HepG2 (cell line): ENCODE measurements around the gene EPB41L2. TPM values are rescaled to one million over a fixed set of nuclear protein-coding genes. Genes with fewer than 3 reads are reported as not detected.

Experiments used
- AFF4 ChIP-seq: sonication (generic); formaldehyde crosslinking; IDR thresholded peaks from 2 replicates; pipeline ENCODE4 v1.4.0; 2020; ENCODE audit warnings: missing genetic modification reagents
- GFI1 ChIP-seq: sonication (generic); formaldehyde crosslinking; IDR thresholded peaks from 2 replicates; pipeline ENCODE4 v1.5.0; 2020; ENCODE audit warnings: missing genetic modification reagents, mild to moderate bottlenecking, borderline replicate concordance
- HDAC6 ChIP-seq: fragments of 200-600 bp; sonication (generic); IDR thresholded peaks from 2 replicates; pipeline ENCODE4 v1.7.0; 2017; ENCODE audit warnings: mild to moderate bottlenecking, antibody characterized with exemption, low read length, low read depth
- KIAA2018 ChIP-seq: sonication (generic); formaldehyde crosslinking; IDR thresholded peaks from 2 replicates; pipeline ENCODE4 v1.5.0; 2020; ENCODE audit warnings: mild to moderate bottlenecking, missing genetic modification reagents, borderline replicate concordance
- MYC ChIP-seq: sonication (generic); formaldehyde crosslinking; IDR thresholded peaks from 2 replicates; pipeline ENCODE4 v1.9.0; 2021; ENCODE audit warnings: missing genetic modification reagents, borderline replicate concordance
- NFIC ChIP-seq: IDR thresholded peaks from 2 replicates; pipeline ENCODE4 v1.6.1; 2012; ENCODE audit warnings: mild to moderate bottlenecking, low read length, inconsistent platforms
- NONO ChIP-seq, 2 experiments: fragments of 450-650 bp in 1 of 2; sonication (generic) in 1 of 2; formaldehyde crosslinking in 1 of 2; IDR thresholded peaks in 1 of 2; conservative IDR thresholded peaks in 1 of 2; 2 replicates each; pipeline versions ENCODE4 v1.6.1 to v1.8.0; 2017 to 2022; ENCODE audit warnings: mild to moderate bottlenecking in 1 of 2, missing genetic modification reagents in 1 of 2, moderate library complexity in 1 of 2
- NR0B2 ChIP-seq: sonication (generic); formaldehyde crosslinking; IDR thresholded peaks from 2 replicates; pipeline ENCODE4 v1.4.0; 2020; ENCODE audit warnings: mild to moderate bottlenecking, missing genetic modification reagents
- SP4 ChIP-seq: sonication (generic); formaldehyde crosslinking; IDR thresholded peaks from 2 replicates; pipeline ENCODE4 v1.8.1; 2023; ENCODE audit warnings: mild to moderate bottlenecking, missing genetic modification reagents
- TMF1 ChIP-seq: sonication (generic); formaldehyde crosslinking; IDR thresholded peaks from 2 replicates; pipeline ENCODE4 v1.8.1; 2022; ENCODE audit warnings: low read depth, missing genetic modification reagents
- ZEB1 ChIP-seq: IDR thresholded peaks from 2 replicates; pipeline ENCODE4 v1.6.1; 2012; ENCODE audit warnings: mild to moderate bottlenecking, low read depth, inconsistent platforms; ENCODE audit not compliant: insufficient replicate concordance
- ZNF121 ChIP-seq: sonication (generic); formaldehyde crosslinking; IDR thresholded peaks from 2 replicates; pipeline ENCODE4 v1.5.0; 2020; ENCODE audit warnings: mild to moderate bottlenecking, missing genetic modification reagents
- ZNF414 ChIP-seq: sonication (generic); formaldehyde crosslinking; IDR thresholded peaks from 2 replicates; pipeline ENCODE4 v1.5.0; 2020; ENCODE audit warnings: missing genetic modification reagents
- ZNF468 ChIP-seq: sonication (generic); formaldehyde crosslinking; IDR thresholded peaks from 2 replicates; pipeline ENCODE4 v1.8.0; 2022; ENCODE audit warnings: mild to moderate bottlenecking, moderate library complexity, missing genetic modification reagents
- polyA plus RNA-seq, 8 experiments: library from polyadenylated mRNA; depleted of rRNA in 3 of 8; stranded (reverse) in 7 of 8; unstranded in 1 of 8; fragments of >200 nt; fragmentation: Illumina TruSeq in 4 of 8; extraction: Trizol in 4 of 8; gene quantifications; 2 replicates each; pipeline versions ENCODE4 v1.2.1 to v1.2.3, GENCODE V29; 2011 to 2016; ENCODE audit warnings: low read depth in 4 of 8, missing spikeins in 1 of 8, mixed read lengths in 1 of 8; ENCODE audit not compliant: insufficient read depth in 1 of 8
- total RNA-seq, 5 experiments: library from RNA; depleted of rRNA; stranded (reverse); fragments of >200 nt; fragmentation: Illumina TruSeq; extraction: Trizol; gene quantifications; 2 replicates each; pipeline ENCODE4 v1.2.3, GENCODE V29; 2016; ENCODE audit warnings: low read depth in 1 of 5

EPB41L2 gene
- total and polyA plus RNA-seq, 2 of the 13 experiments (the other 11 are each of a cell fraction or from before 2014, with no cell fraction given) = 41.7 to 56.4 TPM

GRCh38 chr6:130815200-130816071, 247.6 kb downstream of the EPB41L2 start (continued):
- TF ChIP-seq ZNF414 (peak; percentile 81), GFI1 (peak; percentile 92; the same call in 1 of the 2 replicates), NFIC (peak; percentile 98), NR0B2 (no peak), AFF4 (CRISPR knock-in tag) (no peak), HDAC6 (no peak), KIAA2018 (no peak), ZEB1 (peak; percentile 62), TMF1 (CRISPR knock-in tag) (peak; percentile 72; the same call in 1 of the 2 replicates), NONO (IDR thresholded peaks at IDR 0.05) (no peak), NONO (CRISPR knock-in tag; conservative IDR thresholded peaks at IDR 0.05) (peak; percentile 86), ZNF121 (CRISPR knock-in tag) (peak; percentile 27; the same call in 1 of the 2 replicates), SP4 (CRISPR knock-in tag) (no peak), ZNF468 (CRISPR knock-in tag) (no peak), MYC (CRISPR knock-in tag) (no peak)
